ENCODE results near the gene KNDC1. TPM values are rescaled to one million over a fixed set of nuclear protein-coding genes. Genes with fewer than 3 reads are reported as not detected.

KNDC1 gene
- total RNA-seq, 3 donors from 2014 or later = 0.05 TPM; not detected in 2

DNA sequence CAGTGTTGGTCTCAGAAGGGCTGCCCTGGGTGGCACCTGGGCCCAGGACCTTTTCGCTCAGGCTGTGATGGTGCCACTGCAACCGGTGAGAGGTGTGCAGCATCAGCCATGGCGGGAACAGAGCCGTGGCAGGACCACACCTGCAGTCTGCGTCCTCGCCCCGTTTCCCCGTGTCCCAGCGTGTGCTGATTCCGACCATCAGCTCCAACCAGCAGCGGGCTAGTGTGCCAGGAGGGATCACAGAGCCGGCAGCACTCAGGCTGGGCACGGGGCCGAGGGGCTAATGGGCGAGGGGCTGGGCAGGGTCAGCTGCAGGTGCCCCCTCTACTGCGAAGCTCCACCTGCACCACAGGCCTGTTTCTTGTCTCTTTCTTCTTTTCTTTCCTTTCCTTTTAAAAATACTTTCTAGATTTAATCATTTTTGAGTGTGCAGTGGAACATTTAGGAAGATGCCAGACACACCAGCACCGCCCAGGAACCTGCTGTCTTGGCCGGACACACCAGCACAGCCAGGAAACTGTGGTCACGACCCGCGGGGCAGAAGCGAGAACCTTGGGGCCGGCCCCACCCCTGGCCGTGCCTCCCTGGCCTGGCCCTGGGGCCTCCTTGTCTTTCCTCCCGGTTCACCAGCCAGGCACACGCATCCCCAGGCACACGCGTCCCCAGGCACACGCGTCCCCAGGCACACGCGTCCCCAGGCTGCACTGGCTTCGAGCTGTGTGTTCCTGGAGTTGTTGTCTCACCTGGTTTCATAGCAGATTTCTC, 37.7 kb upstream of the KNDC1 start:
- no peak overlapping the region for H3K4me3 Mint-ChIP-seq
- H3K27me3 Mint-ChIP-seq (ENCODE audit: low read depth) = peaks cover 20% of the 10 kb centered on the region
- ATAC-seq = no peak

GRCh38 chr10:133123050-133123745, 36.8 kb upstream of the KNDC1 start:
- Mint-ChIP-seq H3K4me1 (ENCODE audit: low read depth) (peaks cover 3% of the 10 kb centered on the region), H3K4me3 (no peak overlapping the region), H3K9me3 (peaks cover 10% of the 10 kb centered on the region), H3K27me3 (ENCODE audit: low read depth) (peaks cover 20% of the 10 kb centered on the region), H3K36me3 (ENCODE audit: insufficient read depth) (no peaks in the 10 kb centered on the region)
- DNase-seq (no peak), ATAC-seq (peak in 1 of 2 donors; percentile 65)

More for the DNA sequence above, 37.7 kb upstream of the KNDC1 start:
- Mint-ChIP-seq H3K9me3 (peaks cover 12% of the 10 kb centered on the region), H3K4me1 (ENCODE audit: low read depth) (peaks cover 3% of the 10 kb centered on the region), H3K36me3 (ENCODE audit: insufficient read depth) (no peaks in the 10 kb centered on the region)
- no peak for DNase-seq

DNA sequence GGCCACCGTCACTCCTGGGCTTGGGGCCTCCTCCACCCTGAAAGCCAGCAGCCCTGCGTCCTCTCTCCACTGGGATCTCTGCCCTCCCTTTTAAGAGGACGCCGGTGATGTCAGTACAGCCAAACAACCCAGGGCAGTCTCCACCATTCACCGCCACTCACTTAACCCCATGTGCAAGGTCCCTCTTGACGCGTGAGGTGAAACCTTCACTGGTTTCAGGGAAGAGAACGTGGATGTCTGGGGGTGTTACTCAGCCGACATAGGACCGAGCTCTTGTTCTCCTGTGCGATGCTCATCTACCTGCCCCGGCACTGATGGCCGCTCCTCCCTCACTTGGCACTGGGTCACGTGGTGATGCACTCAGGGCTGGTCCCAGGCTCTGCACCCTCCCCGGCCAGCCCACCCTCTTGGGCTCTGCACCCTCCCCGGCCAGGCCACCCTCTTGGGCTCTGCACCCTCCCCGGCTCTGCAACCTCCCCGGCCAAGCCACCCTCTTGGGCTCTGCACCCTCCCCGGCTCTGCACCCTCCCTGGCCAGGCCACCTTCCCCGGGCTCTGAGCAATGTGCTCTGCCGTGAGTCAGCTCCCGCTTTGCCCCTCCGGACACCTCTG, 36.2 kb upstream of the KNDC1 start:
- ATAC-seq (no peak), DNase-seq (peak; percentile 3)
- H3K4me3 Mint-ChIP-seq = no peak overlapping the region
- H3K9me3 Mint-ChIP-seq = peaks cover 6% of the 10 kb centered on the region
- no peaks in the 10 kb centered on the region for H3K36me3 Mint-ChIP-seq (ENCODE audit: insufficient read depth)
- H3K4me1 Mint-ChIP-seq (ENCODE audit: low read depth) = peaks cover 3% of the 10 kb centered on the region
- H3K27me3 Mint-ChIP-seq (ENCODE audit: low read depth) = peaks cover 20% of the 10 kb centered on the region

- H3K4me3 Mint-ChIP-seq = no peak overlapping the region
- no peak for ATAC-seq
- no peaks in the 10 kb centered on the region for H3K9me3 Mint-ChIP-seq
- DNase-seq = peak; percentile 2
- H3K4me1 Mint-ChIP-seq (ENCODE audit: low read depth) = peaks cover 3% of the 10 kb centered on the region
- no peaks in the 10 kb centered on the region for H3K36me3 Mint-ChIP-seq (ENCODE audit: insufficient read depth)
- H3K27me3 Mint-ChIP-seq (ENCODE audit: low read depth) = peaks cover 20% of the 10 kb centered on the region
These were observed 35.4 kb upstream of the KNDC1 start for GRCh38 chr10:133124357-133125211.

- DNase-seq (no peak), ATAC-seq (no peak)
- H3K36me3 Mint-ChIP-seq (ENCODE audit: insufficient read depth) = no peaks in the 10 kb centered on the region
- H3K9me3 Mint-ChIP-seq = no peaks in the 10 kb centered on the region
- peaks cover 20% of the 10 kb centered on the region for H3K27me3 Mint-ChIP-seq (ENCODE audit: low read depth)
- peaks cover 3% of the 10 kb centered on the region for H3K4me1 Mint-ChIP-seq (ENCODE audit: low read depth)
- H3K4me3 Mint-ChIP-seq = no peak overlapping the region
These were observed 34.1 kb upstream of the KNDC1 start for GRCh38 chr10:133125901-133126300.

GRCh38 chr10:133126431-133127290, 33.4 kb upstream of the KNDC1 start:
- Mint-ChIP-seq H3K27me3 (ENCODE audit: low read depth) (peaks cover 20% of the 10 kb centered on the region), H3K4me3 (no peak overlapping the region), H3K9me3 (no peaks in the 10 kb centered on the region), H3K36me3 (ENCODE audit: insufficient read depth) (no peaks in the 10 kb centered on the region), H3K4me1 (ENCODE audit: low read depth) (peaks cover 3% of the 10 kb centered on the region)
- peak; percentile 2 for DNase-seq
- ATAC-seq = no peak

DNA sequence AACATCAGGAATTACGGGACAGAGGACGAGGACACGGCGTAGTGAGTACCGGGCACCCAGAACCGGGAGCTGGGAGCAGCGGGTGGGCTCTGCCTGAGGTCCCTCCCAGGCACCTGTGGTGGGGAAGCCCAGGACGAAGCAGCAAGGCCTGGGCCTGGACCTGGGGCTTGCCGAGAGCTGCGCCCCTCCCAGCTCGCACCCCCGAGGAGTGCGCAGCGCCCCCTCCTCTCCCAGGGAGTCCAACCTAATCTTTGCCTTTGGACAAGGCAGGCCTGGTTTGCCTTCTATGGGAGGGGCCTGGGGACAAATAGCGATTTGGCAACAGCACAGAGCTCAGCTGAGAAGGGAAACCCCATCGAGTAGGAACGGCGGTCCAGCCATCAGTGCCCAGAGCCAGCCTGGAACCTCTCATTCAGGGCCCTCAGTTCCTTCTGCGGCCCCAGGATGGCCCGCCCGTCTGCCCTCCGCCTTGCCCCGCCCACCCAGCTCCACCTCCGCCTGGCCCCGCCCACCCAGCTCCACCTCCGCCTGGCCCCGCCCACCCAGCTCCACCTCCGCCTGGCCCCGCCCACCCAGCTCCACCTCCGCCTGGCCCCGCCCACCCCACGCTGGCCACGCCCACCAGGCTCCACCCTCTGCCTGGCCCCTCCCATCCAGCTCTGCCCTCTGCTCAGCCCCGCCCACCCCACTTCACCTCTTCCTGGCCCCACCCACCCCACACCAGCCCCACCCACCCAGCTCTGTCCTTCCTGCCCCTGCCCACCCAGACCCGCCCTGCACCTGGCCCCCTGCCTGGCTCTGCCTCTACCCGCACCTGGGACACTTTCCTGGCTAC, 32.5 kb upstream of the KNDC1 start:
- ATAC-seq = peak in 1 of 2 donors; percentile 37
- H3K9me3 Mint-ChIP-seq = no peaks in the 10 kb centered on the region
- H3K4me3 Mint-ChIP-seq = no peak overlapping the region
- no peak for DNase-seq
- H3K27me3 Mint-ChIP-seq (ENCODE audit: low read depth) = peaks cover 20% of the 10 kb centered on the region
- H3K4me1 Mint-ChIP-seq (ENCODE audit: low read depth) = peaks cover 3% of the 10 kb centered on the region
- H3K36me3 Mint-ChIP-seq (ENCODE audit: insufficient read depth) = no peaks in the 10 kb centered on the region

DNA sequence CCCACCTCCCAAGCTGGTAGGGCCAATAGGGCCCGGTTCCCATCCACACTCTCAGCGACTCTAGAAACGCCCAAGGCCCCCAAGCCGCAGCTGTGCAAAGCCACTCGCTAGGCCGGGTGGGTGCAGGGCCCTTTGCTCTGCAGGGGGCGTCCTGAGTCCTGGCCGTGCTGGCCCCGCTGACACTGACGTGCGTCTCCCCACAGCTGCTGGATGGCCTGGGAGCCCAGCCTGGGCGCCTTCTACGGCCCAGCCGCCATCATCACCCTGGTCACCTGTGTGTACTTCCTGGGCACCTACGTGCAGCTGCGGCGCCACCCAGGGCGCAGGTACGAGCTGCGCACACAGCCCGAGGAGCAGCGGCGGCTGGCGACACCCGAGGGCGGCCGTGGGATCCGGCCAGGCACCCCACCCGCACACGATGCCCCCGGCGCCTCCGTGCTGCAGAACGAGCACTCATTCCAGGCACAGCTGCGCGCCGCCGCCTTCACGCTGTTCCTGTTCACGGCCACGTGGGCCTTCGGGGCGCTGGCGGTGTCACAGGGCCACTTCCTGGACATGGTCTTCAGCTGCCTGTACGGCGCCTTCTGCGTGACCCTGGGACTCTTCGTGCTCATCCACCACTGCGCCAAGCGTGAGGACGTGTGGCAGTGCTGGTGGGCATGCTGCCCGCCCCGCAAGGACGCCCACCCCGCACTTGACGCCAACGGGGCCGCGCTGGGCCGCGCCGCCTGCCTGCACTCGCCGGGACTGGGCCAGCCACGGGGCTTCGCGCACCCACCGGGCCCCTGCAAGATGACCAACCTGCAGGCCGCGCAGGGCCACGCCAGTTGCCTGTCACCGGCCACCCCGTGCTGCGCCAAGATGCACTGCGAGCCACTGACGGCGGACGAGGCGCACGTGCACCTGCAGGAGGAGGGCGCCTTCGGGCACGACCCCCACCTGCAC, 31.6 kb upstream of the KNDC1 start:
- Mint-ChIP-seq H3K4me3 (no peak overlapping the region), H3K27me3 (ENCODE audit: low read depth) (peaks cover 16% of the 10 kb centered on the region), H3K9me3 (no peaks in the 10 kb centered on the region), H3K36me3 (ENCODE audit: insufficient read depth) (no peaks in the 10 kb centered on the region), H3K4me1 (ENCODE audit: low read depth) (peaks cover 1% of the 10 kb centered on the region)
- DNase-seq (no peak), ATAC-seq (no peak)

DNA sequence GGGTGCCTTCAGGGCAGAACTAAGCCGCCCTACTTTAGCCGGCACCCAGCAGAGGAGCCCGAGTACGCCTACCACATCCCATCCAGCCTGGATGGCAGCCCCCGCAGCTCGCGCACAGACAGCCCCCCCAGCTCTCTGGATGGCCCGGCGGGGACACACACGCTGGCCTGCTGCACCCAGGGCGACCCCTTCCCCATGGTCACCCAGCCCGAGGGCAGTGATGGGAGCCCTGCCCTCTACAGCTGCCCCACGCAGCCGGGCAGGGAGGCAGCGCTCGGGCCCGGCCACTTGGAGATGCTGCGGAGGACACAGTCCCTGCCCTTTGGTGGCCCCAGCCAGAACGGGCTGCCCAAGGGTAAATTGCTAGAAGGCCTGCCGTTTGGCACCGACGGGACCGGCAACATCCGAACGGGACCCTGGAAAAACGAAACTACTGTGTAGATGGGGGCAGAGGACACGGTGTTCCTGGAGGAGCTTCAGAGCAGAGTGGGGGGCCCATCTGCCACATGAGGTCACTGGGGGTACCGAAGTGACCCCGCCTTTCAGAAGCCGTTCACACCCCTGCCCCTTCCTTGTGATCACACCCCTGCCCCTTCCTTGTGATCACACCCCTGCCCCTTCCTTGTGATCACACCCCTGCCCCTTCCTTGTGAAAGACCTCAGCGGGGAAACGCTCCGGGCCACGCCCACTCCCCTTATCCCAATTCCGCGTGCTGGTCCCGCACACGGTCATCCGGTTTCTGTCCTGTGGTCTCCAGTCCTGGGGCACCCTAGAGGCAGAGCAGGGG, 30.8 kb upstream of the KNDC1 start:
- ATAC-seq = no peak
- Mint-ChIP-seq H3K36me3 (ENCODE audit: insufficient read depth) (no peaks in the 10 kb centered on the region), H3K9me3 (no peaks in the 10 kb centered on the region), H3K4me3 (no peak overlapping the region), H3K27me3 (ENCODE audit: low read depth) (peaks cover 13% of the 10 kb centered on the region), H3K4me1 (ENCODE audit: low read depth) (peaks cover 1% of the 10 kb centered on the region)
- DNase-seq = no peak

GRCh38 chr10:133129859-133130495, 30.0 kb upstream of the KNDC1 start:
- peaks cover under 1% of the 10 kb centered on the region for H3K4me1 Mint-ChIP-seq (ENCODE audit: low read depth)
- H3K4me3 Mint-ChIP-seq = no peak overlapping the region
- peaks cover 11% of the 10 kb centered on the region for H3K27me3 Mint-ChIP-seq (ENCODE audit: low read depth)
- H3K36me3 Mint-ChIP-seq (ENCODE audit: insufficient read depth) = no peaks in the 10 kb centered on the region
- DNase-seq (no peak), ATAC-seq (no peak)
- H3K9me3 Mint-ChIP-seq = no peaks in the 10 kb centered on the region

- Mint-ChIP-seq H3K4me3 (no peak overlapping the region), H3K27me3 (ENCODE audit: low read depth) (peaks cover 7% of the 10 kb centered on the region), H3K36me3 (ENCODE audit: insufficient read depth) (no peaks in the 10 kb centered on the region), H3K9me3 (no peaks in the 10 kb centered on the region), H3K4me1 (ENCODE audit: low read depth) (no peaks in the 10 kb centered on the region)
- DNase-seq (no peak), ATAC-seq (no peak)
These were observed 29.4 kb upstream of the KNDC1 start for GRCh38 chr10:133130602-133131001.

Data from activated T-cell treated with anti-CD3 and anti-CD28 coated beads, Interleukin-2, amount 50 U/mL, for 4 hours (primary cell).